ENCODE data around the gene TMPRSS13. TPM values are rescaled to one million over a fixed set of nuclear protein-coding genes. Genes with fewer than 3 reads are reported as not detected.
"Not testable (repeated sequence)": the region's sequence is repeated elsewhere in the genome, so short reads cannot be mapped to it uniquely, and the experiment has no call there.

Gene TMPRSS13
- total RNA-seq (2022) (40.8 and 53.1 TPM in 2 replicates), Bru-seq, nascent RNA (percentile 69 among the genes with signal in this experiment), BruChase-seq, experiment 1, labeled RNA remaining after a 2-hour chase (percentile 68 among the genes with signal in this experiment), BruChase-seq, experiment 2, labeled RNA remaining after a 6-hour chase (percentile 76 among the genes with signal in this experiment)
- long read RNA-seq, transcript TMPRSS13-203 (13 exons, 1,950 nt), result minor isoform, 7 of 42 reads
- long read RNA-seq, transcript TMPRSS13-205 (9 exons, 2,592 nt), result major isoform, 16 of 42 reads
- long read RNA-seq, partial matches to known transcripts, result 10 of 42 reads
- long read RNA-seq, other reads (novel, unspliced or antisense), result 9 of 42 reads

DNA sequence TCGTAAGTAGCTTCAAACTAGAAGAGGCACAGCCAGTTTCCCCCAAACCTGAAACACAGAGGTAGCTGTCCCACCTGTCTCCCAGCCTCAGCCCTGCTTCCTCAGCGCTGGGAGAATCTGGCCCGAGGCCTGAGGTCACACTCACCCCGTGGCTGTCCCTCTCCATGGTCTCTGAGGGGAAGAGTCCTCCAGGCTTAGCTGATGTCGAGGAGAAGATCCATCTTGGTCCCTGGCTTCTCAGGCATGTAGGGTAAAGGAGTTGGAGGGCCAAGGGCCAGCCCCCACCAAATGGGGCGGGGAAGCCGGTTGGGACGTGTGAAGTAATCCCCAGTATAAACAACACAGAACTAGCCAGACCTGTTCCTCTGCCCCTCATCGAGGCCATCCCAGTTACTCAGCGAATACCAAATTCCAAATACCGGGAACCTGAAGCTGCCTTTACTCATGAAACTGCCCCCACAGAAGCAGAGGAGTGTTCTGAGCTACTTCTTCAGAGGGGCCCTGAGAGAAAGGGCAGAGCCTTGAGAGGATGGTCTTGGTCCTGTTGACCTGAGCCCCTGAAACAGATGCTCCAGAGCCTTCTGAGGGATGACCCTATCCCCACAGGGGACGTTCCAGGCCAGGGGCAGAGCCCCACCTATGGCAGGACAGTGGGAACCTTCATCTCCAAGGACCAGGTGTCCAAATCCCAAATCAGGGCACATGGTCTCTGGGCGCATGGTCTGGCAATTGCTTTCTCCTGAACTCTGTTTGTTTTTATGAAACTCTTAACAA is at the start of gene TMPRSS13:
TSS of gene TMPRSS13 (minus strand) at position 261 of the 774 bp plus-strand sequence. CDS start at position 166, 95 bp downstream.
- DNase-seq, result peak; percentile 92 to 94
- Mint-ChIP-seq H3K36me3 (ENCODE audit: insufficient read depth, unreplicated experiment) (peaks cover 12% of the 10 kb centered on the region), H3K4me1 (ENCODE audit: low read depth, unreplicated experiment) (peaks cover 62% of the 10 kb centered on the region), H3K27me3 (ENCODE audit: insufficient read depth, unreplicated experiment) (no peaks in the 10 kb centered on the region), H3K9me3 (ENCODE audit: unreplicated experiment) (no peaks in the 10 kb centered on the region), H3K27ac (ENCODE audit: unreplicated experiment) (peak within 1 kb of the TSS; percentile 99), H3K4me3 (ENCODE audit: unreplicated experiment) (peak within 1 kb of the TSS; percentile 93)
- TF ChIP-seq, protein P1, sequence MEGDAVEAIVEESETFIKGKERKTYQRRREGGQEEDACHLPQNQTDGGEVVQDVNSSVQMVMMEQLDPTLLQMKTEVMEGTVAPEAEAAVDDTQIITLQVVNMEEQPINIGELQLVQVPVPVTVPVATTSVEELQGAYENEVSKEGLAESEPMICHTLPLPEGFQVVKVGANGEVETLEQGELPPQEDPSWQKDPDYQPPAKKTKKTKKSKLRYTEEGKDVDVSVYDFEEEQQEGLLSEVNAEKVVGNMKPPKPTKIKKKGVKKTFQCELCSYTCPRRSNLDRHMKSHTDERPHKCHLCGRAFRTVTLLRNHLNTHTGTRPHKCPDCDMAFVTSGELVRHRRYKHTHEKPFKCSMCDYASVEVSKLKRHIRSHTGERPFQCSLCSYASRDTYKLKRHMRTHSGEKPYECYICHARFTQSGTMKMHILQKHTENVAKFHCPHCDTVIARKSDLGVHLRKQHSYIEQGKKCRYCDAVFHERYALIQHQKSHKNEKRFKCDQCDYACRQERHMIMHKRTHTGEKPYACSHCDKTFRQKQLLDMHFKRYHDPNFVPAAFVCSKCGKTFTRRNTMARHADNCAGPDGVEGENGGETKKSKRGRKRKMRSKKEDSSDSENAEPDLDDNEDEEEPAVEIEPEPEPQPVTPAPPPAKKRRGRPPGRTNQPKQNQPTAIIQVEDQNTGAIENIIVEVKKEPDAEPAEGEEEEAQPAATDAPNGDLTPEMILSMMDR (IDR thresholded peaks at IDR 0.05; ENCODE audit: insufficient read depth in 1 of 2, low read depth in 1 of 2, low read length in 1 of 2, severe bottlenecking in 1 of 2, unreplicated experiment in 1 of 2), result peak in 1 of 2 experiments; percentile 16
- CTCF ChIA-PET, result interaction anchor here (0.7 to 2.2 kb wide), 8 partner anchors 11 to 124 kb away, joined by 3 to 36 read pairs (median 4); no protein-coding TSS in a partner anchor
- no peaks in the 10 kb centered on the region for H3K27me3 ChIP-seq (replicated peaks; ENCODE audit: control insufficient read depth, insufficient read depth, low read length)
- peaks cover 51% of the 10 kb centered on the region for H3K4me1 ChIP-seq
- H3K36me3 ChIP-seq (ENCODE audit: control insufficient read depth, insufficient read depth, low read length), result no peaks in the 10 kb centered on the region
- no peaks in the 10 kb centered on the region for H3K9me3 ChIP-seq
- BruUV-seq (replicated peaks), result no TSS peak
- H3K4me3 ChIP-seq (ENCODE audit: low read depth, low read length), result peak within 1 kb of the TSS; percentile 32
- intact Hi-C loops (cut with micrococcal nuclease; ENCODE audit: unreplicated experiment), result loop anchor here (1.0 kb wide), 3 partner anchors 11 to 22 kb away; no protein-coding TSS in a partner anchor
- POLR2A ChIA-PET, result interaction anchor here (0.6 to 2.1 kb wide), 4 partner anchors 10 to 598 kb away, joined by 3 to 6 read pairs (median 5); no protein-coding TSS in a partner anchor

DNA sequence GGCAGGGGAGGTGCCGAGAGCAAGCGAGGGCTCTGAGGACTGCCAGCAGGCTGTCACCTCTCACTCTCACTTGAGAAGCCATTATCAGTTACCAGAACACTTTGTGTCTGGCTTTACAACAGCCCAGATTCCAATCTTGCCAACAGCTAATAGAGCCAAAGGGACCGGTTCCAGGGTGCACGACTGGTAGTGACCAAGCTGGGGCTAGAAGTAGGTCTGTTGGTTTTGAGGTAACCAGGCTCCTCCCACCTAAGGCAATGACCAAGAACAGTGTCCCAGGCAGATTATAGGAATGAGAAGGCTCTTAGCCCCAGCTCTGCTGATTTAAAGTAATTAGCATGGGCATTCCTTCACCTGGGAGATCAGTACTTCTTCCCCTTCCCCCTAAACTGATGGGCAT is 49.8 kb upstream of the TMPRSS13 start:
- Histone ChIP-seq H3K4me3 (ENCODE audit: low read depth, low read length) (no peak overlapping the region), H3K36me3 (ENCODE audit: control insufficient read depth, insufficient read depth, low read length) (no peaks in the 10 kb centered on the region), H3K27me3 (replicated peaks; ENCODE audit: control insufficient read depth, insufficient read depth, low read length) (no peaks in the 10 kb centered on the region), H3K4me1 (no peaks in the 10 kb centered on the region), H3K9me3 (no peaks in the 10 kb centered on the region)
- H3K9me3 Mint-ChIP-seq (ENCODE audit: unreplicated experiment), result no peaks in the 10 kb centered on the region
- no peaks in the 10 kb centered on the region for H3K36me3 Mint-ChIP-seq (ENCODE audit: insufficient read depth, unreplicated experiment)
- H3K4me3 Mint-ChIP-seq (ENCODE audit: unreplicated experiment), result no peak overlapping the region
- peaks cover 6% of the 10 kb centered on the region for H3K4me1 Mint-ChIP-seq (ENCODE audit: low read depth, unreplicated experiment)
- BruUV-seq (replicated peaks), result no TSS peak
- TF ChIP-seq, protein P1 (IDR thresholded peaks at IDR 0.05; ENCODE audit: insufficient read depth in 1 of 2, low read depth in 1 of 2, low read length in 1 of 2, severe bottlenecking in 1 of 2, unreplicated experiment in 1 of 2), result no peak
- CTCF ChIA-PET, result no interaction called here
- no peak overlapping the region for H3K27ac Mint-ChIP-seq (ENCODE audit: unreplicated experiment)
- H3K27me3 Mint-ChIP-seq (ENCODE audit: insufficient read depth, unreplicated experiment), result peaks cover 6% of the 10 kb centered on the region
- intact Hi-C loops (cut with micrococcal nuclease; ENCODE audit: unreplicated experiment), result no loop called here
- POLR2A ChIA-PET, result interaction anchor here (0.5 kb wide), 1 partner anchor 540 kb away, joined by 5 read pairs; no protein-coding TSS in a partner anchor
- no peak for DNase-seq

DNA sequence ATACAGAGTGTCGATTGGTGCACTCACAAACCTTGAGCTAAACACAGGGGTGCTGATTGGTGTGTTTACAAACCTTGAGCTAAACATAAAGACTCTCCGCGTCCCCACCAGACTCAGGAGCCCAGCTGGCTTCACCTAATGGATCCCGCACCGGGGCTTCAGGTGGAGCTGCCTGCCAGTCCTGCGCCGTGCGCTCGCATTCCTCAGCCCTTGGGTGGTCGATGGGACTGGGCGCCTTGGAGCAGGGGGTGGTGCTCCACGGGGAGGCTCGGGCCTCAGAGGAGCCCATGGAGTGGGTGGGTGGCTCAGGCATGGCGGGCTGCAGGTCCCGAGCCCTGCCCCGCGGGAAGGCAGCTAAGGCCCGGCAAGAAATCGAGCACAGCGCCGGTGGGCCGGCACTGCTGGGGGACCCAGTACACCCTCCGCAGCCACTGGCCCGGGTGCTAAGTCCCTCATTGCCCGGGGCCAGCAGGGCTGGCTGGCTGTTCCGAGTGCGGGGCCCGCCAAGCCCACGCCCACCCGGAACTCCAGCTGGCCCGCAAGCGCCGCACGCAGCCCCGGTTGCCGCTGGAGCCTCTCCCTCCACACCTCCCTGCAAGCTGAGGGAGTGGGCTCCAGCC is 49.2 kb upstream of the TMPRSS13 start:
- H3K4me1 ChIP-seq; H3K9me3 Mint-ChIP-seq (ENCODE audit: unreplicated experiment); DNase-seq; POLR2A ChIA-PET; H3K27me3 Mint-ChIP-seq (ENCODE audit: insufficient read depth, unreplicated experiment); H3K27me3 ChIP-seq (replicated peaks; ENCODE audit: control insufficient read depth, insufficient read depth, low read length); H3K36me3 Mint-ChIP-seq (ENCODE audit: insufficient read depth, unreplicated experiment); H3K4me1 Mint-ChIP-seq (ENCODE audit: low read depth, unreplicated experiment); H3K9me3 ChIP-seq; BruUV-seq (replicated peaks); H3K27ac Mint-ChIP-seq (ENCODE audit: unreplicated experiment); H3K4me3 ChIP-seq (ENCODE audit: low read depth, low read length); H3K4me3 Mint-ChIP-seq (ENCODE audit: unreplicated experiment); H3K36me3 ChIP-seq (ENCODE audit: control insufficient read depth, insufficient read depth, low read length); intact Hi-C loops (cut with micrococcal nuclease; ENCODE audit: unreplicated experiment): not testable (repeated sequence)
- CTCF ChIA-PET, result interaction anchor here (0.7 to 1.5 kb wide), 2 partner anchors 31 to 169 kb away, joined by 3 to 6 read pairs; no protein-coding TSS in a partner anchor

DNA sequence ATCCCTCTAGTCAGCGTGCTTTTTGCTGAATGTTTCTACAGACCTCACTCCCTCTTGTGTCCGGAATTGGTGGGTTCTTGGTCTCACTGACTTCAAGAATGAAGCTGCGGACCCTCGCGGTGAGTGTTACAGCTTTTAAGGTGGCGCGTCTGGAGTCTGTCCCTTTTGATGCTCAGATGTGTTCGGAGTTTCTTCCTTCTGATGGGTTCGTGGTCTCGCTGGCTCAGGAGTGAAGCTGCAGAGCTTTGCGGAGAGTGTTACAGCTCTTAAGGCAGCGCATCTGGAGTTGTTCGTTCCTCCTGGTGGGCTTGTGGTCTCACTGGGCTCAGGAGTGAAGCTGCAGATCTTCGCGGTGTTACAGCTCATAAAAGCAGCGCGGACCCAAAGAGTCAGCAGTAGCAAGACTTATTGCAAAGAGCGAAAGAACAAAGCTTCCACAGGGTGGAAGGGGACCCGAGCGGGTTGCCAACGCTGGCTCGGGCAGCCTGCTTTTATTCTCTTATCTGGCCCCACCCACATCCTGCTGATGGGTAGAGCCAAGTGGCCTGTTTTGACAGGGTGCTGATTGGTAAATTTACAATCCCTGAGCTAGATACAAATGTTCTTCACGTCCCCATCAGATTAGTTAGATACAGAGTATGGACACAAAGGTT is 48.5 kb upstream of the TMPRSS13 start:
- H3K9me3 Mint-ChIP-seq (ENCODE audit: unreplicated experiment); H3K27me3 ChIP-seq (replicated peaks; ENCODE audit: control insufficient read depth, insufficient read depth, low read length); H3K4me3 ChIP-seq (ENCODE audit: low read depth, low read length): not testable (repeated sequence)

More for the DNA sequence above, 48.5 kb upstream of the TMPRSS13 start:
- H3K4me3 Mint-ChIP-seq (ENCODE audit: unreplicated experiment); H3K4me1 ChIP-seq; H3K27ac Mint-ChIP-seq (ENCODE audit: unreplicated experiment); H3K27me3 Mint-ChIP-seq (ENCODE audit: insufficient read depth, unreplicated experiment); H3K36me3 Mint-ChIP-seq (ENCODE audit: insufficient read depth, unreplicated experiment); DNase-seq; BruUV-seq (replicated peaks); H3K4me1 Mint-ChIP-seq (ENCODE audit: low read depth, unreplicated experiment); POLR2A ChIA-PET; H3K9me3 ChIP-seq; intact Hi-C loops (cut with micrococcal nuclease; ENCODE audit: unreplicated experiment); H3K36me3 ChIP-seq (ENCODE audit: control insufficient read depth, insufficient read depth, low read length): not testable (repeated sequence)
- CTCF ChIA-PET, result interaction anchor here (0.7 to 1.5 kb wide), 2 partner anchors 31 to 168 kb away, joined by 3 to 6 read pairs; no protein-coding TSS in a partner anchor

Measured in Caco-2 (cell line).